ENCODE results near the gene TSPYL6. TPM values are rescaled to one million over a fixed set of nuclear protein-coding genes. Genes with fewer than 3 reads are reported as not detected.

The TSPYL6 gene
- total RNA-seq, 2 experiments from 2014 or later, result not detected

DNA sequence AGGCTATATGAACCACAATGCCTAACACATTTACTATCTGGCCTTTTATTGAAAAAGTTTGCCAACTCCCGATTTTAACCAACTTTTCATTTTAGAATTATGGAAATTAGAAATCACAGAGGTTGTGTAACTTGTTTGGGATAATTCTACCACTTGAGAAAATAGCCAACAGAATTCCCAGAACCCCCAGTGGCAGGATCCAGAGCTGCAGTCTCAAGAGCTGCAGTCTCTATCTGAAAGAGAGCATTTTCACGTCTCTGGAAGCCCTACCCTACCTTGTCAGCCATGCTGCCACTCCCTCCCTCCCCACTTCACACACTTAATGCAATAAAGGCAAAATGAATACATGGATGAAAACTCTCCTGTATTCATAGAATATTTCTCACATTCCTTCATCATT, 23.4 kb upstream of the TSPYL6 start:
- no peak overlapping the region for H3K27ac Mint-ChIP-seq
- intact Hi-C loops (cut with DNase I, micrococcal nuclease), result no loop called here
- CTCF ChIA-PET, result no interaction called here
- H3K27me3 Mint-ChIP-seq, result no peaks in the 10 kb centered on the region
- H3K4me1 Mint-ChIP-seq (ENCODE audit: low read depth), result peaks cover 10% of the 10 kb centered on the region
- no peaks in the 10 kb centered on the region for H3K27me3 ChIP-seq (ENCODE audit: control insufficient read depth in 1 of 2, insufficient read depth in 2 of 2, low read length in 2 of 2)
- H3K36me3 ChIP-seq (ENCODE audit: insufficient read depth, low read length), result no peaks in the 10 kb centered on the region
- H3K9me3 Mint-ChIP-seq, result no peaks in the 10 kb centered on the region
- H3K27ac ChIP-seq (ENCODE audit: low read depth in 1 of 2, low read length in 2 of 2), result no peak overlapping the region
- ATAC-seq (ENCODE audit: poor library complexity) (no peak), DNase-seq (no peak)
- no peaks in the 10 kb centered on the region for H3K9me3 ChIP-seq (ENCODE audit: control insufficient read depth in 1 of 2, insufficient read depth in 1 of 2, low read length in 2 of 2)
- H3K4me3 ChIP-seq (ENCODE audit: low read length), result no peak overlapping the region
- TF ChIP-seq, protein P1, sequence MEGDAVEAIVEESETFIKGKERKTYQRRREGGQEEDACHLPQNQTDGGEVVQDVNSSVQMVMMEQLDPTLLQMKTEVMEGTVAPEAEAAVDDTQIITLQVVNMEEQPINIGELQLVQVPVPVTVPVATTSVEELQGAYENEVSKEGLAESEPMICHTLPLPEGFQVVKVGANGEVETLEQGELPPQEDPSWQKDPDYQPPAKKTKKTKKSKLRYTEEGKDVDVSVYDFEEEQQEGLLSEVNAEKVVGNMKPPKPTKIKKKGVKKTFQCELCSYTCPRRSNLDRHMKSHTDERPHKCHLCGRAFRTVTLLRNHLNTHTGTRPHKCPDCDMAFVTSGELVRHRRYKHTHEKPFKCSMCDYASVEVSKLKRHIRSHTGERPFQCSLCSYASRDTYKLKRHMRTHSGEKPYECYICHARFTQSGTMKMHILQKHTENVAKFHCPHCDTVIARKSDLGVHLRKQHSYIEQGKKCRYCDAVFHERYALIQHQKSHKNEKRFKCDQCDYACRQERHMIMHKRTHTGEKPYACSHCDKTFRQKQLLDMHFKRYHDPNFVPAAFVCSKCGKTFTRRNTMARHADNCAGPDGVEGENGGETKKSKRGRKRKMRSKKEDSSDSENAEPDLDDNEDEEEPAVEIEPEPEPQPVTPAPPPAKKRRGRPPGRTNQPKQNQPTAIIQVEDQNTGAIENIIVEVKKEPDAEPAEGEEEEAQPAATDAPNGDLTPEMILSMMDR (IDR thresholded peaks at IDR 0.05), result no peak
- H3K4me1 ChIP-seq (ENCODE audit: insufficient read depth, low read length), result no peaks in the 10 kb centered on the region
- no peaks in the 10 kb centered on the region for H3K36me3 Mint-ChIP-seq (ENCODE audit: low read depth)
- no peak overlapping the region for H3K4me3 Mint-ChIP-seq
- POLR2A ChIA-PET, result no interaction called here

DNA sequence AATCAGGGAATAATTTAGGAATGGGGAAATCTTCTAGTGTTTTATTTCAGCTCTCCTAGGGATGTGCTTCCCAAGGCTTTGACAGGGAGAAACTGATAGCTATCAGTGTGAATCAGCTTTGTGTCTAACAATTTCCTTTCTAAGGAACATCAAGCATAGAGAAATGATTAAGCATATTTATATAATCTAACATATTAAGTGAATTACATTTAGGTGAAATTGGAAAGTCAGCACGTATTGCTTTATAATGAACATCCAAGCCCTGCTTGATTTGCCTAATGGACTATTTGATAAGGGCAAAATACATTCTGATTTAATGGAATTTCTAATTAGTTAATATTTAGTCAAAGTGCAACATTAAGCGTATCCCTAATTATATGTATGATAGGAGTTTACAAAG, 19.5 kb upstream of the TSPYL6 start:
- no peak for DNase-seq
- Histone ChIP-seq H3K27ac (ENCODE audit: low read depth in 1 of 2, low read length in 2 of 2) (no peak overlapping the region), H3K4me3 (ENCODE audit: low read length) (no peak overlapping the region), H3K9me3 (ENCODE audit: control insufficient read depth in 1 of 2, insufficient read depth in 1 of 2, low read length in 2 of 2) (no peaks in the 10 kb centered on the region), H3K36me3 (ENCODE audit: insufficient read depth, low read length) (no peaks in the 10 kb centered on the region), H3K4me1 (ENCODE audit: insufficient read depth, low read length) (no peaks in the 10 kb centered on the region), H3K27me3 (ENCODE audit: control insufficient read depth in 1 of 2, insufficient read depth in 2 of 2, low read length in 2 of 2) (no peaks in the 10 kb centered on the region)
- Mint-ChIP-seq H3K36me3 (ENCODE audit: low read depth) (peaks cover 14% of the 10 kb centered on the region), H3K27me3 (no peaks in the 10 kb centered on the region), H3K27ac (no peak overlapping the region), H3K4me1 (ENCODE audit: low read depth) (no peaks in the 10 kb centered on the region), H3K9me3 (no peaks in the 10 kb centered on the region), H3K4me3 (no peak overlapping the region)
- ChIA-PET POLR2A (interaction anchor here (0.7 kb wide), 1 partner anchor 261 kb away, joined by 3 read pairs; no protein-coding TSS in a partner anchor), CTCF (no interaction called here)
- no peak for ATAC-seq (ENCODE audit: poor library complexity)
- intact Hi-C loops (cut with DNase I, micrococcal nuclease), result no loop called here
- TF ChIP-seq, protein P1 (IDR thresholded peaks at IDR 0.05), result no peak

DNA sequence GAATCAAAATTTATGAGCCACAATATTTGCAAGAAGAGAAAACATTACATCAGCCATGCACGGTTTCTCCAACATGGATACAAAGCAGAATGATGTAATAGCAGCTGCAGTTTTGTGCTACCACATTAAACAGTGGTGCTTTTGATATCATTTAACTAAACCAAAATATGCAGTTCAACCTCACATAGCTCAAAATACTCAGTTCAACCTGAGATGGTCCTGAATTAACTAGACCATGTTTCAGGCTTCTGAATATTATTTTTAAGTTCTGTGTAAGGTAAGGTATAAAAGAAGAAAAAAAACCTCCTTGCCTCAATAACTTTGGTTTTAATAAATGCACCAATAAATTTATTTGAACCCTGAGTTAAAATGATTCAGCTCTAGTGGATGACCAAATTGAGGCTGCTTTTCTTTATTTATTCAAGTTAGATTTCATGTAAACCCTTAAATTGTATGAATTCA, 18.8 kb upstream of the TSPYL6 start:
- DNase-seq, result no peak
- Histone ChIP-seq H3K4me1 (ENCODE audit: insufficient read depth, low read length) (no peaks in the 10 kb centered on the region), H3K27me3 (ENCODE audit: control insufficient read depth in 1 of 2, insufficient read depth in 2 of 2, low read length in 2 of 2) (no peaks in the 10 kb centered on the region), H3K27ac (ENCODE audit: low read depth in 1 of 2, low read length in 2 of 2) (no peak overlapping the region), H3K4me3 (ENCODE audit: low read length) (no peak overlapping the region), H3K36me3 (ENCODE audit: insufficient read depth, low read length) (no peaks in the 10 kb centered on the region), H3K9me3 (ENCODE audit: control insufficient read depth in 1 of 2, insufficient read depth in 1 of 2, low read length in 2 of 2) (no peaks in the 10 kb centered on the region)
- no peaks in the 10 kb centered on the region for H3K4me1 Mint-ChIP-seq (ENCODE audit: low read depth)
- intact Hi-C loops (cut with DNase I, micrococcal nuclease), result no loop called here
- TF ChIP-seq, protein P1 (IDR thresholded peaks at IDR 0.05), result no peak
- no peak overlapping the region for H3K27ac Mint-ChIP-seq
- ChIA-PET CTCF (no interaction called here), POLR2A (no interaction called here)
- H3K9me3 Mint-ChIP-seq, result no peaks in the 10 kb centered on the region
- H3K4me3 Mint-ChIP-seq, result no peak overlapping the region
- H3K36me3 Mint-ChIP-seq (ENCODE audit: low read depth), result peaks cover 14% of the 10 kb centered on the region
- no peaks in the 10 kb centered on the region for H3K27me3 Mint-ChIP-seq
- no peak for ATAC-seq (ENCODE audit: poor library complexity)

Measured in CD4-positive, alpha-beta T cell (primary cell).